ENCODE measurements around the gene PDE5A.

Gene PDE5A

GRCh38 chr4:119536572-119537528, 91.8 kb downstream of the PDE5A start:
- no peak for TF ChIP-seq CTCF (IDR thresholded peaks at IDR 0.05; ENCODE audit: low read depth, low read length)
- H3K4me3 ChIP-seq (ENCODE audit: low read depth, low read length), result no peak overlapping the region

DNA sequence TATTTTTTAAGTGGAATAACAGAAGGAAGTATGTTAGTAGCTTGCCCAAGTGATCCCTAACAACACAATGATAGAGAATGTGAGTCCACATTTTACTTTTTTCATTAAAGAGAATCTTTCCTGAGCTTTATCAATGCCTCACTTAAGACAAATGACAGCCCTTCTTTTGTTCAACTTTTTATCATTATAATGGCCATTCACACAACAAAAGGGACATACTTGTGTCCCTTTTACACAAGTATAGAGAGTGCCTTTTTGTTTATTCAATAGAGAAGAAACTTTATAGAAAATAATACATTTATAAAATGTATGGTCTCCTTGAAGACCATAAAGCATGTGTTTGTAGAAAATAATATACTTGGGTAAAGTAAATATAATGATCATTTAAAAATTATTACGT, 96.3 kb downstream of the PDE5A start:
- no peak for TF ChIP-seq CTCF (IDR thresholded peaks at IDR 0.05; ENCODE audit: low read depth, low read length)
- H3K4me3 ChIP-seq (ENCODE audit: low read depth, low read length), result no peak overlapping the region

- TF ChIP-seq CTCF (IDR thresholded peaks at IDR 0.05; ENCODE audit: low read depth, low read length), result no peak
- no peak overlapping the region for H3K4me3 ChIP-seq (ENCODE audit: low read depth, low read length)
Measured at GRCh38 chr4:119529788-119530187, 98.8 kb downstream of the PDE5A start.

DNA sequence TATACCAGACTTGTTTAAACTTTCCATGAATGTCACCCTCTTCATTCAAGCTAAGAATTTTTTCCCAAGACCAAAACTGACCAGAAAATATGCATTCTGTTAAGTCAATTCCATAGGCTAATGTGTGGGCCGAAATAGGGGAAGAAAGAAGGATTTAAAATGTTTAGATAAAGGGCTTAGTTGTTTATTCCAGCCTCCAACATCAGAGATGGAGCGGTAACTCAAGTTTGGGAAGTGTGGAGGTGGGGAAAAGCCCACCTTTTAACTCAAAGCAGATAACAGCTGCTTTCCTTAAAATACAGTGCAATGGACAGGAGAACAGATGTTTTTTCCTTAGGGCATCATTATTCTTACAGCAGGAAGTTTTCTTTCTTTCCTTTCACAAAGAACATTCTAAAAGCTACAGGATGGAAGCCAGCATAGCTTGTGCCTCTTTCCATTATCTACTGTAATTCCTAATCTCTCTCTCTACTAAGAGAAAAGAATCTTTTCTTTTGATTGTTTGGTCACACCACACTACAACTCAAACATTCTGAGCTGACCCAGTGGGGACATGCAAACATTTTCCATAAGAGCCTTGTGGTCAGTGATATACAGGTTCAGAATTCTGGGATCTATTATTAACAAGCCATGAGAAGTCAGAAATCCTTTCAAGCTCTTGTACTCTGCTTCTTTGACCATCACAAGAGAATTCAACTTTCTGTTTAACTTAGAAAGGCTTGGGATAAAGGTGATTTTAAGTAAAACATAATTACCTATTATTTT, 101.6 kb downstream of the PDE5A start:
- no peak overlapping the region for H3K4me3 ChIP-seq (ENCODE audit: low read depth, low read length)
- no peak for TF ChIP-seq CTCF (IDR thresholded peaks at IDR 0.05; ENCODE audit: low read depth, low read length)

DNA sequence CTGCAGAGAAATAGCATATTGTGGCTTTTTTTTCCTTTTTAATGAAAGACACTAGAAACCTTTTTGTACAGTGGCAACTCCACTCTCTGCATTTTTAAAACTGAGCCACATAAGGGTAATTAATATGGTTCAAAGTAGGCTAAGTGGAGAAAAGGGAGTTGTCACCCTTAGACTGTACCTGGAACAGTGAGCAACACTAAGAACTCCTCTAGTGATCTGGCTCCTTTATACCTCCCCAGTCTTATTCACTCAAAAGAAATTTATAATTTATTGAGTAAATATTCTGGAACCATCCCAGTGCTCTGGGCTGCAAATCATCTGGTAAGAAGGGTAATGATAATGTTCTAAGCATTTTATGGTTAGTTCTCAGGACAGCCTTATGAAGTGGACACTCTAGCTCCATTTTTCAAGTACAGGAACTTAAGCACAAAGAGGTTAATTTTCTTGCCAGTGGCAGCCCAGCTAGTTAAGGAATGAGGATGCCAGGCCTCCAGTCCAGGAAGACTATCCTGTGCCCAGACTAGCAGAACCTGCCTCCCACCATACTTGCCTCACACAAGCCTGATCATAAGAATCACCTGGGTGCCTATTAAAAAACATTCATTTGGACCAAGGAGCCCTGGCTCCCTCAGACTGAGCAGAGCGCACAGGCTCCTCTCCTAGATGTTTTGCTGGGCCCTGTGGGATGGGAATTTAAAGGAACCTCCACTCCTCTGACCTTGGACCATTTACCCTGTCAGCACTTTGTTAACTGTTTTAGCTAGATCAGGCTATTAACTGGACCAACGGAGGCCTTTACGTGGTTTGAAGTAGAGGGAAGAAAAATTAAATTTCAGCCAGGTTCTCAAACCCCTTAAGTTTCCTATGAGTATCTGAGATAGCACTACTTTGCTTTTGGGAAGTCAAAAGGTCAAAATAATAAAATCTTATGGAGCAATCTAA, 102.6 kb downstream of the PDE5A start:
- TF ChIP-seq CTCF (IDR thresholded peaks at IDR 0.05; ENCODE audit: low read depth, low read length), result no peak
- no peak overlapping the region for H3K4me3 ChIP-seq (ENCODE audit: low read depth, low read length)

DNA sequence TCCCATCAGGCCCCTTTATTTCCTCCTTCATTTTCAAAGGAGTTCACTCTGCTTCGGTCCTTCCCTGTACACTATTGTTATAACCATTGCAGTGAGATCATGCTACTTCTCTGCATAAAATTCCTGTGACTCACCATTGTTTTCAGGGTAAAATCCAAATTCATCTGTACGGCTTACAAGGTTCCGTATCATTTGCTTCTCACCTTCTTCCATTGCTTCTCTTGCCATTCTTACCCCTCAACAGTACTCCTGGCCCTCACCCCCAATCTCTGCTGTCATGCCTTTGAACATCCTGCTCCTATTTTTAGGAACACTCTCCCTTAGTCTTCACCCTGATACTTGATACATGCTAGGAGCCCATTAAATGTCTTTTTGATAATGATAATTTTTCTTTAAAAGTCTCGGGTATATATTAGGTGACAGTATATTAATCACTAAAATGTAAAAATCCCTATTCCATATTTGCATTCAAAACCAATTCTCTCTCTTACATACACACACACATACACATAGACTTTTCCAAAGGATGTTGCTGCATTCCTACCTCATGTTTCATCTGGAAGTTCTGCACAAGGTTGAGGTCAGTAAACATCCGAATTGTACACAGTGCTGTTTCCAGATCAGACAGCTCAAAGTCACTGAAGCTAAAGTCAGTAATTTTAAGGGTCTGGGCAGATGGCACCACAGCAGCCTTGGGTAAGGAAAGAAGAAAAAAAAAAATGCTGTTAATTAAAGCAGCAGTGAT, 103.4 kb downstream of the PDE5A start:
- H3K4me3 ChIP-seq (ENCODE audit: low read depth, low read length), result peak overlapping the region; percentile 31
- TF ChIP-seq CTCF (IDR thresholded peaks at IDR 0.05; ENCODE audit: low read depth, low read length), result no peak
